ES-I3 (cell line): ENCODE results near the gene DIDO1.
"Not testable (repeated sequence)": the region's sequence is repeated elsewhere in the genome, so short reads cannot be mapped to it uniquely, and the experiment has no call there.

Experiments
- H3K36me3 ChIP-seq: 2 replicates; pipeline ENCODE4 v1.6.1; 2013; ENCODE audit warnings: mild to moderate bottlenecking, low read length, control low read depth, moderate library complexity; ENCODE audit not compliant: insufficient read depth
- H3K4me1 ChIP-seq: 2 replicates; pipeline ENCODE4 v1.6.1; 2013; ENCODE audit warnings: mild to moderate bottlenecking, control low read depth, low read length; ENCODE audit not compliant: insufficient read depth
- H3K9ac ChIP-seq: 2 replicates; pipeline ENCODE4 v1.6.1; 2013; ENCODE audit warnings: low read depth, mild to moderate bottlenecking, low read length, moderate library complexity
- H3K9me3 ChIP-seq: 2 replicates; pipeline ENCODE4 v1.6.1; 2013; ENCODE audit warnings: mild to moderate bottlenecking, low read length, moderate library complexity; ENCODE audit not compliant: control insufficient read depth, insufficient read depth

DIDO1 gene

GRCh38 chr20:62874964-62875344 lies 51.4 kb downstream of the DIDO1 start:
- Histone ChIP-seq H3K9ac (no peak overlapping the region; the same call in 1 of the 2 replicates), H3K36me3 (no peaks in the 10 kb centered on the region), H3K9me3 (no peaks in the 10 kb centered on the region; the same call in 1 of the 2 replicates), H3K4me1 (peaks cover 8% of the 10 kb centered on the region)

- H3K9ac ChIP-seq: peak overlapping the region; percentile 12; the same call in 1 of the 2 replicates
- not testable (repeated sequence) for H3K4me1 ChIP-seq, H3K9me3 ChIP-seq, H3K36me3 ChIP-seq
Measured at GRCh38 chr20:62873681-62874031, 52.6 kb downstream of the DIDO1 start.

- Histone ChIP-seq H3K4me1 (peaks cover 6% of the 10 kb centered on the region), H3K9me3 (no peaks in the 10 kb centered on the region; the same call in 1 of the 2 replicates), H3K9ac (no peak overlapping the region), H3K36me3 (no peaks in the 10 kb centered on the region)
Measured at GRCh38 chr20:62873280-62873679, 53.0 kb downstream of the DIDO1 start.

GRCh38 chr20:62872862-62873261 lies 53.4 kb downstream of the DIDO1 start:
- Histone ChIP-seq H3K4me1 (peaks cover 4% of the 10 kb centered on the region; the same call in 1 of the 2 replicates), H3K9ac (no peak overlapping the region), H3K9me3 (no peaks in the 10 kb centered on the region; the same call in 1 of the 2 replicates), H3K36me3 (no peaks in the 10 kb centered on the region)

GRCh38 chr20:62872184-62872847 lies 54.0 kb downstream of the DIDO1 start:
- no peak overlapping the region for H3K9ac ChIP-seq

GRCh38 chr20:62864207-62864606 lies 62.1 kb downstream of the DIDO1 start:
- 0 out of 2 replicates have a peak, but pooled peaks cover 3% of the 10 kb centered on the region for H3K9me3 ChIP-seq
- no peaks in the 10 kb centered on the region for H3K36me3 ChIP-seq
- no peak overlapping the region for H3K9ac ChIP-seq
- peaks cover 7% of the 10 kb centered on the region; the same call in 1 of the 2 replicates for H3K4me1 ChIP-seq

More at GRCh38 chr20:62872184-62872847, 54.0 kb downstream of the DIDO1 start:
- Histone ChIP-seq H3K9me3 (no peaks in the 10 kb centered on the region; the same call in 1 of the 2 replicates), H3K36me3 (no peaks in the 10 kb centered on the region), H3K4me1 (peaks cover 4% of the 10 kb centered on the region; the same call in 1 of the 2 replicates)

GRCh38 chr20:62861726-62862336 lies 64.5 kb downstream of the DIDO1 start, which contains the start of gene TCFL5:
Gene TCFL5 (minus strand): TSS chr20:62861822. CDS start chr20:62861670, 152 bp downstream.
- Histone ChIP-seq H3K4me1 (peaks cover 8% of the 10 kb centered on the region; the same call in 1 of the 2 replicates), H3K9ac (peak within 1 kb of the TSS; percentile 54; the same call in 1 of the 2 replicates), H3K36me3 (peaks cover 3% of the 10 kb centered on the region; the same call in 1 of the 2 replicates), H3K9me3 (0 out of 2 replicates have a peak, but pooled peaks cover 3% of the 10 kb centered on the region)

GRCh38 chr20:62860924-62861691 lies 65.2 kb downstream of the DIDO1 start:
- H3K9ac ChIP-seq: peak overlapping the region; percentile 54; the same call in 1 of the 2 replicates
- peaks cover 8% of the 10 kb centered on the region; the same call in 1 of the 2 replicates for H3K4me1 ChIP-seq
- H3K9me3 ChIP-seq: 0 out of 2 replicates have a peak, but pooled peaks cover 3% of the 10 kb centered on the region
- H3K36me3 ChIP-seq: peaks cover 4% of the 10 kb centered on the region; the same call in 1 of the 2 replicates

GRCh38 chr20:62860391-62860923 lies 65.8 kb downstream of the DIDO1 start:
- Histone ChIP-seq H3K36me3 (peaks cover 4% of the 10 kb centered on the region; the same call in 1 of the 2 replicates), H3K9ac (peak overlapping the region; percentile 50; the same call in 1 of the 2 replicates), H3K4me1 (peaks cover 8% of the 10 kb centered on the region; the same call in 1 of the 2 replicates), H3K9me3 (0 out of 2 replicates have a peak, but pooled peaks cover 3% of the 10 kb centered on the region)

- H3K9ac ChIP-seq: peak overlapping the region; percentile 50; the same call in 1 of the 2 replicates
- H3K4me1 ChIP-seq: peaks cover 8% of the 10 kb centered on the region; the same call in 1 of the 2 replicates
- peaks cover 4% of the 10 kb centered on the region for H3K36me3 ChIP-seq
Measured at GRCh38 chr20:62859721-62860120, 66.6 kb downstream of the DIDO1 start.

GRCh38 chr20:62858058-62858830 lies 68.1 kb downstream of the DIDO1 start:
- H3K36me3 ChIP-seq: peaks cover 4% of the 10 kb centered on the region
- H3K9me3 ChIP-seq: no peaks in the 10 kb centered on the region
- peaks cover 8% of the 10 kb centered on the region; the same call in 1 of the 2 replicates for H3K4me1 ChIP-seq
- H3K9ac ChIP-seq: no peak overlapping the region

More at GRCh38 chr20:62859721-62860120, 66.6 kb downstream of the DIDO1 start:
- H3K9me3 ChIP-seq: 0 out of 2 replicates have a peak, but pooled peaks cover under 1% of the 10 kb centered on the region

GRCh38 chr20:62856931-62857619 lies 69.2 kb downstream of the DIDO1 start:
- H3K4me1 ChIP-seq: peaks cover 8% of the 10 kb centered on the region; the same call in 1 of the 2 replicates
- H3K9ac ChIP-seq: no peak overlapping the region
- H3K9me3 ChIP-seq: no peaks in the 10 kb centered on the region
- peaks cover 11% of the 10 kb centered on the region for H3K36me3 ChIP-seq

- no peaks in the 10 kb centered on the region for H3K9me3 ChIP-seq
- H3K9ac ChIP-seq: no peak overlapping the region
- peaks cover 11% of the 10 kb centered on the region for H3K36me3 ChIP-seq
- H3K4me1 ChIP-seq: 0 out of 2 replicates have a peak, but pooled peaks cover 7% of the 10 kb centered on the region
Measured at GRCh38 chr20:62855120-62855519, 71.2 kb downstream of the DIDO1 start.
